ENCODE results near the gene SCPEP1.

DNA sequence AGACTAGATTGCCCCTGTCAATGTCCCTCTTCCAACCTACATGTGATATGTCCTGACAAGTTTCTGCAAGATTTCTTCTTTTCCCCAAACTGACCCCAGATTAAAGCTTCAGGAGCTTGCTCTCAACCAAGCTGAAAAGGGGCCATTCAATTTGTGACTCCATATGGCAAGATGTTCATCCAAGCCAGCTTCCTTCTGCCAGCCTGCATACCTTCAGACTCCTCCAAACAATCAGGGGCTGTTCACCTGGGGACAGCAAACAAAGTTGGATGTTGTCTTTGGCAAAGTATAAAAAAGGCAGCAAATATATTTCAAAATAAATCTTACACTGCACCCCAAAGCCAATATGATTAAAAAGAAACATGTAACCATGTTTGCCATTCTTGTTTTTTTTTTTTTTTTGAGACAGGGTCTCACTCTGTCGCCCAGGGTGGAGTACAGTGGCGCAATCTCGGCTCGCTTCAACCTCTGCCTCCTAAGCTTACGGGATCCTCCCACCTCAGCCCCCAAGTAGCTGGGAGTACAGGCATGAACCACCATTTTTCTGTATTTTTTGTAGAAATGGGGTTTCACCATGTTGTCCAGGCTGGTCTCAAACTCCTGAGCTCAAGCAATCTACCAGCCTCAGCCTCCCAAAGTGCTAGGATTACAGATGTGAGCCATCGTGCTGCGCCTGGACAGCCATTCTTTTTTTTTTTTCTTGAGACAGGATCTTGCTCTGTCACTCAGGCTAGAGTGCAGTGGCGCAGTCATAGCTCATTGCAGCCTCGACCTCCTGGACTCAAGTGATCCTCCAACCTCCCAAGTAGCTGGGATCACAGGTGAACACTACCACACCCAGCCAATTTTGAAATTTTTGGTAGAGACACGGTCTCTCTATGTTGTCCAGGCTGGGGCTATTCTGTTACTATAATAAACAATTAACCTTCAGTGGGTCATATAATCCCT, 57.1 kb downstream of the SCPEP1 start:
- TF ChIP-seq, protein P1, sequence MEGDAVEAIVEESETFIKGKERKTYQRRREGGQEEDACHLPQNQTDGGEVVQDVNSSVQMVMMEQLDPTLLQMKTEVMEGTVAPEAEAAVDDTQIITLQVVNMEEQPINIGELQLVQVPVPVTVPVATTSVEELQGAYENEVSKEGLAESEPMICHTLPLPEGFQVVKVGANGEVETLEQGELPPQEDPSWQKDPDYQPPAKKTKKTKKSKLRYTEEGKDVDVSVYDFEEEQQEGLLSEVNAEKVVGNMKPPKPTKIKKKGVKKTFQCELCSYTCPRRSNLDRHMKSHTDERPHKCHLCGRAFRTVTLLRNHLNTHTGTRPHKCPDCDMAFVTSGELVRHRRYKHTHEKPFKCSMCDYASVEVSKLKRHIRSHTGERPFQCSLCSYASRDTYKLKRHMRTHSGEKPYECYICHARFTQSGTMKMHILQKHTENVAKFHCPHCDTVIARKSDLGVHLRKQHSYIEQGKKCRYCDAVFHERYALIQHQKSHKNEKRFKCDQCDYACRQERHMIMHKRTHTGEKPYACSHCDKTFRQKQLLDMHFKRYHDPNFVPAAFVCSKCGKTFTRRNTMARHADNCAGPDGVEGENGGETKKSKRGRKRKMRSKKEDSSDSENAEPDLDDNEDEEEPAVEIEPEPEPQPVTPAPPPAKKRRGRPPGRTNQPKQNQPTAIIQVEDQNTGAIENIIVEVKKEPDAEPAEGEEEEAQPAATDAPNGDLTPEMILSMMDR (IDR thresholded peaks at IDR 0.05), result no peak
- no peak for TF ChIP-seq POLR2A (IDR thresholded peaks at IDR 0.05)
